Measurements from ENCODE around the gene LRRC30.
"Not testable (repeated sequence)": the region's sequence is repeated elsewhere in the genome, so short reads cannot be mapped to it uniquely, and the experiment has no call there.

Gene LRRC30

GRCh38 chr18:7198326-7198725 lies 32.6 kb upstream of the LRRC30 start:
- TF ChIP-seq ZNF274 (IDR thresholded peaks at IDR 0.05; ENCODE audit: low read depth, low read length), result no peak
- TF ChIP-seq SUZ12 (IDR thresholded peaks at IDR 0.05; ENCODE audit: extremely low read depth, insufficient read depth, insufficient read length), result no peak
- TF ChIP-seq YY1 (IDR thresholded peaks at IDR 0.05; ENCODE audit: insufficient read depth, insufficient read length), result no peak
- no peaks in the 10 kb centered on the region for H3K36me3 ChIP-seq (ENCODE audit: insufficient read depth, insufficient read length, low read length)
- H3K27me3 ChIP-seq (ENCODE audit: insufficient read depth, insufficient read length), result no peaks in the 10 kb centered on the region

GRCh38 chr18:7201096-7201495 lies 29.8 kb upstream of the LRRC30 start:
- TF ChIP-seq YY1 (IDR thresholded peaks at IDR 0.05; ENCODE audit: insufficient read depth, insufficient read length), result no peak
- TF ChIP-seq SUZ12 (IDR thresholded peaks at IDR 0.05; ENCODE audit: extremely low read depth, insufficient read depth, insufficient read length), result no peak
- TF ChIP-seq ZNF274 (IDR thresholded peaks at IDR 0.05; ENCODE audit: low read depth, low read length), result no peak
- no peak overlapping the region for H3K9ac ChIP-seq (ENCODE audit: insufficient read length, low read depth)
- H3K4me3 ChIP-seq (ENCODE audit: insufficient read length, low read depth), result no peak overlapping the region
- H3K36me3 ChIP-seq (ENCODE audit: insufficient read depth, insufficient read length, low read length), result no peaks in the 10 kb centered on the region
- H3K9me3 ChIP-seq (ENCODE audit: insufficient read depth, low read length), result no peaks in the 10 kb centered on the region
- H3K4me1 ChIP-seq (ENCODE audit: insufficient read depth, insufficient read length), result no peaks in the 10 kb centered on the region
- no peak for DNase-seq (ENCODE audit: low read depth, low spot score)
- no peaks in the 10 kb centered on the region for H3K27me3 ChIP-seq (ENCODE audit: insufficient read depth, insufficient read length)

More at GRCh38 chr18:7198326-7198725, 32.6 kb upstream of the LRRC30 start:
- Histone ChIP-seq H3K9me3 (ENCODE audit: insufficient read depth, low read length) (no peaks in the 10 kb centered on the region), H3K4me3 (ENCODE audit: insufficient read length, low read depth) (no peak overlapping the region), H3K9ac (ENCODE audit: insufficient read length, low read depth) (no peak overlapping the region), H3K4me1 (ENCODE audit: insufficient read depth, insufficient read length) (no peaks in the 10 kb centered on the region)
- no peak for DNase-seq (ENCODE audit: low read depth, low spot score)

GRCh38 chr18:7202169-7202568 lies 28.7 kb upstream of the LRRC30 start:
- Histone ChIP-seq H3K36me3 (ENCODE audit: insufficient read depth, insufficient read length, low read length) (no peaks in the 10 kb centered on the region), H3K9ac (ENCODE audit: insufficient read length, low read depth) (no peak overlapping the region), H3K4me3 (ENCODE audit: insufficient read length, low read depth) (no peak overlapping the region), H3K4me1 (ENCODE audit: insufficient read depth, insufficient read length) (no peaks in the 10 kb centered on the region), H3K27me3 (ENCODE audit: insufficient read depth, insufficient read length) (no peaks in the 10 kb centered on the region), H3K9me3 (ENCODE audit: insufficient read depth, low read length) (no peaks in the 10 kb centered on the region)
- DNase-seq (ENCODE audit: low read depth, low spot score), result no peak
- TF ChIP-seq ZNF274 (IDR thresholded peaks at IDR 0.05; ENCODE audit: low read depth, low read length), result no peak
- no peak for TF ChIP-seq SUZ12 (IDR thresholded peaks at IDR 0.05; ENCODE audit: extremely low read depth, insufficient read depth, insufficient read length)
- no peak for TF ChIP-seq YY1 (IDR thresholded peaks at IDR 0.05; ENCODE audit: insufficient read depth, insufficient read length)

DNA sequence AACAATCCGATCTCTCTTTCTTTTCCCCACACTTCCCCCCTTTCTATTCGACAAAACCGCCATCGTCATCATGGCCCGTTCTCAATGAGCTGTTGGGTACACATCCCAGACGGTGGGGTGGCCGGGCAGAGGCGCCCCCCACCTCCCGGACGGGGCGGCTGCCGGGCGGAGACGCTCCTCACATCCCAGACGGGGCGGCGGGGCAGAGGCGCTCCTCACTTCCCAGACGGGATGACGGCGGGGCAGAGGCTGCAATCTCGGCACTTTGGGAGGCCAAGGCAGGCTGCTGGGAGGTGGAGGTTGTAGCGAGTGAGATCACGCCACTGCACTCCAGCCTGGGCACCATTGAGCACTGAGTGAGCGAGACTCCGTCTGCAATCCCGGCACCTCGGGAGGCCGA lies 27.3 kb upstream of the LRRC30 start:
- not testable (repeated sequence) for H3K9ac ChIP-seq (ENCODE audit: insufficient read length, low read depth); H3K4me3 ChIP-seq (ENCODE audit: insufficient read length, low read depth); H3K9me3 ChIP-seq (ENCODE audit: insufficient read depth, low read length); H3K27me3 ChIP-seq (ENCODE audit: insufficient read depth, insufficient read length); H3K4me1 ChIP-seq (ENCODE audit: insufficient read depth, insufficient read length); H3K36me3 ChIP-seq (ENCODE audit: insufficient read depth, insufficient read length, low read length); DNase-seq (ENCODE audit: low read depth, low spot score)

GRCh38 chr18:7205346-7205745 lies 25.5 kb upstream of the LRRC30 start:
- Histone ChIP-seq H3K9me3 (ENCODE audit: insufficient read depth, low read length) (no peaks in the 10 kb centered on the region), H3K4me1 (ENCODE audit: insufficient read depth, insufficient read length) (no peaks in the 10 kb centered on the region), H3K27me3 (ENCODE audit: insufficient read depth, insufficient read length) (no peaks in the 10 kb centered on the region), H3K36me3 (ENCODE audit: insufficient read depth, insufficient read length, low read length) (no peaks in the 10 kb centered on the region), H3K4me3 (ENCODE audit: insufficient read length, low read depth) (no peak overlapping the region), H3K9ac (ENCODE audit: insufficient read length, low read depth) (no peak overlapping the region)
- no peak for TF ChIP-seq YY1 (IDR thresholded peaks at IDR 0.05; ENCODE audit: insufficient read depth, insufficient read length)
- no peak for TF ChIP-seq SUZ12 (IDR thresholded peaks at IDR 0.05; ENCODE audit: extremely low read depth, insufficient read depth, insufficient read length)
- no peak for TF ChIP-seq ZNF274 (IDR thresholded peaks at IDR 0.05; ENCODE audit: low read depth, low read length)
- no peak for DNase-seq (ENCODE audit: low read depth, low spot score)

DNA sequence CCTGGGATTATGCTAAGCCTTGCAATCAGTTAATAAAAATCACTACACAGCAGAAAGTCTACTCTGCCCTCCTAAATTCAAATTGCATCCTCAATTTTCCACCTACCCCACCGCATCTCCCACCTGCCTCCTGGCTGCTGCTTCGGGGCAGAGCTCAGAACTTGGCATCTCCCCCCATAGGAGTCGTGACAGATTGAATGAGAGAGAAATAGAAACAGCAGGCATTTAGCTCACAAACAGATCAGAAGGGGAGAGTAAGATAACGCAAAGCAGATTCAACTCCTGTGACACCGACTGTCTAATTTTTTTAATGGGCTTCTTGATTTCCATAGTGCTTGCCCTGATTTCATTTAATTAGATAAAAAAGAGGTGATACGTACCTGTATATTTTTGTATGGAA lies 24.7 kb upstream of the LRRC30 start:
- no peak for DNase-seq (ENCODE audit: low read depth, low spot score)
- H3K27me3 ChIP-seq (ENCODE audit: insufficient read depth, insufficient read length), result no peaks in the 10 kb centered on the region
- TF ChIP-seq SUZ12 (IDR thresholded peaks at IDR 0.05; ENCODE audit: extremely low read depth, insufficient read depth, insufficient read length) (no peak), YY1 (IDR thresholded peaks at IDR 0.05; ENCODE audit: insufficient read depth, insufficient read length) (no peak), ZNF274 (IDR thresholded peaks at IDR 0.05; ENCODE audit: low read depth, low read length) (no peak)
- no peak overlapping the region for H3K9ac ChIP-seq (ENCODE audit: insufficient read length, low read depth)
- no peaks in the 10 kb centered on the region for H3K9me3 ChIP-seq (ENCODE audit: insufficient read depth, low read length)
- no peaks in the 10 kb centered on the region for H3K36me3 ChIP-seq (ENCODE audit: insufficient read depth, insufficient read length, low read length)
- H3K4me1 ChIP-seq (ENCODE audit: insufficient read depth, insufficient read length), result no peaks in the 10 kb centered on the region
- H3K4me3 ChIP-seq (ENCODE audit: insufficient read length, low read depth), result no peak overlapping the region

DNA sequence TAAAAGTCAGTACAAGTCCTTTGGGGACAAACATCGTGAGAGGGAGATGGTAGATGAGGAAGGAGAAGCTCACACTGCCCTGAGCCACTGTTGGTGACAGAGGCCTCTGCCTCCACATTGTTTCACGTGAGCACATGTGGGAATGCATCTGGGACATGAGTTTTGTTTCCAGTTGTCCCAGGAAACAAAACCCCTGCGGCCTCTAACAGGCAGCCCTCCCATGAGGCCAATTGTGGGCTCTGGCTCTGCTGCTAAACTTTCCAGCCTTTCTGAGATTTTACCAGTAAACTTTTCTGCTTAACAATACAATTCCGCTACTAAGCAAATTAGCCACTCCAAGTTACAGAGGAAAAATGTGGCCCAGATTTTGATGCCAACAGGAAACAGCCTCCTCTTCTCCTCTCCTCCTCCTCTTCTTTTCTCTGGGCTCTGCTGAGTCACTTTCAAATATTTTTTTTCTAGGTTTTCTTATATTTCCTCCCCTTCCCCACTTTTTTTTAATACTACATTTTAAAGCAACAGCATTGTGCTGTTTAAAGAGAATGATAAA lies 23.4 kb upstream of the LRRC30 start:
- DNase-seq (ENCODE audit: low read depth, low spot score), result no peak
- H3K36me3 ChIP-seq (ENCODE audit: insufficient read depth, insufficient read length, low read length), result no peaks in the 10 kb centered on the region
- H3K4me1 ChIP-seq (ENCODE audit: insufficient read depth, insufficient read length), result no peaks in the 10 kb centered on the region
- no peaks in the 10 kb centered on the region for H3K27me3 ChIP-seq (ENCODE audit: insufficient read depth, insufficient read length)
- no peak overlapping the region for H3K4me3 ChIP-seq (ENCODE audit: insufficient read length, low read depth)
- TF ChIP-seq YY1 (IDR thresholded peaks at IDR 0.05; ENCODE audit: insufficient read depth, insufficient read length) (no peak), SUZ12 (IDR thresholded peaks at IDR 0.05; ENCODE audit: extremely low read depth, insufficient read depth, insufficient read length) (no peak), ZNF274 (IDR thresholded peaks at IDR 0.05; ENCODE audit: low read depth, low read length) (no peak)
- no peaks in the 10 kb centered on the region for H3K9me3 ChIP-seq (ENCODE audit: insufficient read depth, low read length)
- H3K9ac ChIP-seq (ENCODE audit: insufficient read length, low read depth), result no peak overlapping the region

Data from NT2/D1 (cell line).